SK-N-SH treated with all-trans-retinoic acid at 6 μM for 48 hours (cell line): ENCODE measurements around the gene ATP23.

Experiments
- ATAC-seq: fragments of 200-7000 bp; cut with Tn5 transposase; 3 replicates; pipeline ENCODE4 v1.9.1; 2020; ENCODE audit warnings: mild to moderate bottlenecking, moderate library complexity
- CSDC2 ChIP-seq: fragments of 250-450 bp; sonication (Bioruptor Pico); IDR thresholded peaks from 2 replicates; pipeline ENCODE4 v1.5.0; 2020; ENCODE audit warnings: mild to moderate bottlenecking, moderate library complexity
- ESRRG ChIP-seq: fragments of 250-450 bp; sonication (Bioruptor Pico); IDR thresholded peaks from 2 replicates; pipeline ENCODE4 v1.6.1; 2021; ENCODE audit warnings: mild to moderate bottlenecking
- TOX ChIP-seq: fragments of 250-450 bp; sonication (Bioruptor Pico); IDR thresholded peaks from 2 replicates; pipeline ENCODE4 v1.8.0; 2021; ENCODE audit warnings: mild to moderate bottlenecking, moderate library complexity, borderline replicate concordance
- ZC3H10 ChIP-seq: fragments of 250-450 bp; sonication (Bioruptor Pico); IDR thresholded peaks from 2 replicates; pipeline ENCODE4 v1.5.1; 2021; ENCODE audit warnings: mild to moderate bottlenecking, moderate library complexity
- TF ChIP-seq, protein P1 (sequence below): fragments of 250-450 bp; sonication (Bioruptor Pico); IDR thresholded peaks from 2 replicates; pipeline ENCODE4 v1.5.1; 2020; ENCODE audit warnings: low read depth, mild to moderate bottlenecking, moderate library complexity
- TF ChIP-seq, protein P2 (sequence below): fragments of 250-450 bp; sonication (Bioruptor Pico); IDR thresholded peaks from 2 replicates; pipeline ENCODE4 v1.8.0; 2021; ENCODE audit warnings: low read depth, mild to moderate bottlenecking, moderate library complexity, borderline replicate concordance

Gene ATP23

GRCh38 chr12:58008634-58009033 is 67.3 kb downstream of the ATP23 start:
- no peak for ATAC-seq
- TF ChIP-seq ESRRG (CRISPR knock-in tag): no peak
- TF ChIP-seq, protein P1, sequence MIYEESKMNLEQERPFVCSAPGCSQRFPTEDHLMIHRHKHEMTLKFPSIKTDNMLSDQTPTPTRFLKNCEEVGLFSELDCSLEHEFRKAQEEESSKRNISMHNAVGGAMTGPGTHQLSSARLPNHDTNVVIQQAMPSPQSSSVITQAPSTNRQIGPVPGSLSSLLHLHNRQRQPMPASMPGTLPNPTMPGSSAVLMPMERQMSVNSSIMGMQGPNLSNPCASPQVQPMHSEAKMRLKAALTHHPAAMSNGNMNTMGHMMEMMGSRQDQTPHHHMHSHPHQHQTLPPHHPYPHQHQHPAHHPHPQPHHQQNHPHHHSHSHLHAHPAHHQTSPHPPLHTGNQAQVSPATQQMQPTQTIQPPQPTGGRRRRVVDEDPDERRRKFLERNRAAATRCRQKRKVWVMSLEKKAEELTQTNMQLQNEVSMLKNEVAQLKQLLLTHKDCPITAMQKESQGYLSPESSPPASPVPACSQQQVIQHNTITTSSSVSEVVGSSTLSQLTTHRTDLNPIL (CRISPR knock-in tag): no peak
- no peak for TF ChIP-seq ZC3H10 (CRISPR knock-in tag)
- TF ChIP-seq CSDC2 (CRISPR knock-in tag): no peak
- no peak for TF ChIP-seq TOX
- TF ChIP-seq, protein P2, sequence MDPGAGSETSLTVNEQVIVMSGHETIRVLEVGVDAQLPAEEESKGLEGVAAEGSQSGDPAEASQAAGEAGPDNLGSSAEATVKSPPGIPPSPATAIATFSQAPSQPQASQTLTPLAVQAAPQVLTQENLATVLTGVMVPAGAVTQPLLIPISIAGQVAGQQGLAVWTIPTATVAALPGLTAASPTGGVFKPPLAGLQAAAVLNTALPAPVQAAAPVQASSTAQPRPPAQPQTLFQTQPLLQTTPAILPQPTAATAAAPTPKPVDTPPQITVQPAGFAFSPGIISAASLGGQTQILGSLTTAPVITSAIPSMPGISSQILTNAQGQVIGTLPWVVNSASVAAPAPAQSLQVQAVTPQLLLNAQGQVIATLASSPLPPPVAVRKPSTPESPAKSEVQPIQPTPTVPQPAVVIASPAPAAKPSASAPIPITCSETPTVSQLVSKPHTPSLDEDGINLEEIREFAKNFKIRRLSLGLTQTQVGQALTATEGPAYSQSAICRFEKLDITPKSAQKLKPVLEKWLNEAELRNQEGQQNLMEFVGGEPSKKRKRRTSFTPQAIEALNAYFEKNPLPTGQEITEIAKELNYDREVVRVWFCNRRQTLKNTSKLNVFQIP (CRISPR knock-in tag): no peak
